Muscle layer of colon (tissue), 2 donors: ENCODE results near the gene OSBPL3.
A peak's percentile ranks its signal among the peaks of the same experiment; 100 is the strongest.
"Not testable (repeated sequence)": the region's sequence is repeated elsewhere in the genome, so short reads cannot be mapped to it uniquely, and the experiment has no call there.

Source experiments
- H3K27ac ChIP-seq: one replicate; pipeline ENCODE4 v1.7.0; 2013; ENCODE audit warnings: low read depth, mild to moderate bottlenecking, low read length, moderate library complexity
- H3K27me3 ChIP-seq, 2 donors: one replicate each; pipeline ENCODE4 v1.7.0; 2013; ENCODE audit warnings: low read length in 2 of 2, mild to moderate bottlenecking in 2 of 2; ENCODE audit not compliant: insufficient read depth in 2 of 2, control insufficient read depth in 1 of 2
- H3K36me3 ChIP-seq: one replicate; pipeline ENCODE4 v1.7.0; 2013; ENCODE audit warnings: mild to moderate bottlenecking, low read length; ENCODE audit not compliant: insufficient read depth
- H3K4me1 ChIP-seq: one replicate; pipeline ENCODE4 v1.7.0; 2013; ENCODE audit warnings: mild to moderate bottlenecking, low read length; ENCODE audit not compliant: insufficient read depth
- H3K4me3 ChIP-seq, 2 donors: one replicate each; pipeline ENCODE4 v1.7.0; 2013; ENCODE audit warnings: low read length in 2 of 2, low read depth in 1 of 2, mild to moderate bottlenecking in 1 of 2, moderate library complexity in 1 of 2
- H3K9ac ChIP-seq: one replicate; pipeline ENCODE4 v1.7.0; 2013; ENCODE audit warnings: low read length
- H3K9me3 ChIP-seq: one replicate; pipeline ENCODE4 v1.7.0; 2013; ENCODE audit warnings: mild to moderate bottlenecking, low read length
- donor health status: abdominal sarcoma.
- donor health status: Adenocarcinoma of cecum.

The OSBPL3 gene, protein sequence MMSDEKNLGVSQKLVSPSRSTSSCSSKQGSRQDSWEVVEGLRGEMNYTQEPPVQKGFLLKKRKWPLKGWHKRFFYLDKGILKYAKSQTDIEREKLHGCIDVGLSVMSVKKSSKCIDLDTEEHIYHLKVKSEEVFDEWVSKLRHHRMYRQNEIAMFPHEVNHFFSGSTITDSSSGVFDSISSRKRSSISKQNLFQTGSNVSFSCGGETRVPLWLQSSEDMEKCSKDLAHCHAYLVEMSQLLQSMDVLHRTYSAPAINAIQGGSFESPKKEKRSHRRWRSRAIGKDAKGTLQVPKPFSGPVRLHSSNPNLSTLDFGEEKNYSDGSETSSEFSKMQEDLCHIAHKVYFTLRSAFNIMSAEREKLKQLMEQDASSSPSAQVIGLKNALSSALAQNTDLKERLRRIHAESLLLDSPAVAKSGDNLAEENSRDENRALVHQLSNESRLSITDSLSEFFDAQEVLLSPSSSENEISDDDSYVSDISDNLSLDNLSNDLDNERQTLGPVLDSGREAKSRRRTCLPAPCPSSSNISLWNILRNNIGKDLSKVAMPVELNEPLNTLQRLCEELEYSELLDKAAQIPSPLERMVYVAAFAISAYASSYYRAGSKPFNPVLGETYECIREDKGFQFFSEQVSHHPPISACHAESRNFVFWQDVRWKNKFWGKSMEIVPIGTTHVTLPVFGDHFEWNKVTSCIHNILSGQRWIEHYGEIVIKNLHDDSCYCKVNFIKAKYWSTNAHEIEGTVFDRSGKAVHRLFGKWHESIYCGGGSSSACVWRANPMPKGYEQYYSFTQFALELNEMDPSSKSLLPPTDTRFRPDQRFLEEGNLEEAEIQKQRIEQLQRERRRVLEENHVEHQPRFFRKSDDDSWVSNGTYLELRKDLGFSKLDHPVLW

DNA sequence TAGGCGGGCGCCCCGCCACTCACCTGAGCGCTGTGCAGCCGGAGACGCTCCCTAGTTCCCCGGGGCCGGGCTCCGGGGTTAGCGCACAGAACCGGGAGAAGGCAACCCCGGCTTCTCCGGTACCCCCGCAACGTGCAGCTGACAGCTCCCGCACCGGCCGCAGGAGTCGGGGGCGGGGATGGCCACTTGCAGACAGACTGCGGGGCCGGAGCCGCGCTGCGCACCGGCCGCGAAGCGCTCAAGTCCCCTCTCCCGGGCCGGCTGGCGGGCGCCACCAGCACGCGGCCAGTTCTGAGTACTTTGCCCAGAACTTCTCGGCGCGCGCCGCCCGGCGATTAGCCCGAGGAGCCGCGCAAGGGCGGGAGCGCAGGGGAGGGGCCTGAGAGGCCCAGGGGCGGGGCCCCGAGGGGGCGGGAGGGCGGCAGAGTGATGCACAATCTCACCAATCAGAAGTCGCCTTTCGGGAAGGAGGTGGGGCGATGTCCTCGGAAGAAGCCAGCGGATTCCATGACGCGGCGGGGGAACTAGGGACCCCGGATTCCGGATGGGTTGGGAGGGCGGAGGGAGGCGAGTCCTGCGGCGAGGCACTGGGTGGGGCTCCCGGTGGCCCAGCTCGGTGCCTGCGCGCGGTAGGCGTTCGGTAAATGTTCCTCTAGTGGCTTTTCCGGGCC lies at the start of gene OSBPL3:
Gene OSBPL3, minus strand, starts transcription at position 316 of the 671 bp plus-strand sequence. CDS start 87,706 bp downstream, outside the sequence.
- Histone ChIP-seq H3K4me1 (peaks cover 14% of the 10 kb centered on the region), H3K27me3 (no peaks in the 10 kb centered on the region), H3K36me3 (no peaks in the 10 kb centered on the region), H3K9me3 (no peaks in the 10 kb centered on the region), H3K9ac (peak within 1 kb of the TSS; percentile 39), H3K27ac (peak within 1 kb of the TSS; percentile 70), H3K4me3 (peak within 1 kb of the TSS; percentile 59 to 89)

GRCh38 chr7:25029075-25029474 lies 49.1 kb upstream of the OSBPL3 start:
- H3K9me3 ChIP-seq = no peaks in the 10 kb centered on the region
- H3K27ac ChIP-seq = no peak overlapping the region
- no peaks in the 10 kb centered on the region for H3K36me3 ChIP-seq
- no peaks in the 10 kb centered on the region for H3K4me1 ChIP-seq
- no peak overlapping the region for H3K4me3 ChIP-seq
- no peak overlapping the region for H3K9ac ChIP-seq
- no peaks in the 10 kb centered on the region for H3K27me3 ChIP-seq

- H3K9me3 ChIP-seq = no peaks in the 10 kb centered on the region
- no peak overlapping the region for H3K4me3 ChIP-seq
- H3K9ac ChIP-seq = no peak overlapping the region
- no peaks in the 10 kb centered on the region for H3K36me3 ChIP-seq
- H3K27me3 ChIP-seq = no peaks in the 10 kb centered on the region
- H3K27ac ChIP-seq = no peak overlapping the region
- no peaks in the 10 kb centered on the region for H3K4me1 ChIP-seq
Observed at GRCh38 chr7:25028370-25029021, 48.5 kb upstream of the OSBPL3 start.

DNA sequence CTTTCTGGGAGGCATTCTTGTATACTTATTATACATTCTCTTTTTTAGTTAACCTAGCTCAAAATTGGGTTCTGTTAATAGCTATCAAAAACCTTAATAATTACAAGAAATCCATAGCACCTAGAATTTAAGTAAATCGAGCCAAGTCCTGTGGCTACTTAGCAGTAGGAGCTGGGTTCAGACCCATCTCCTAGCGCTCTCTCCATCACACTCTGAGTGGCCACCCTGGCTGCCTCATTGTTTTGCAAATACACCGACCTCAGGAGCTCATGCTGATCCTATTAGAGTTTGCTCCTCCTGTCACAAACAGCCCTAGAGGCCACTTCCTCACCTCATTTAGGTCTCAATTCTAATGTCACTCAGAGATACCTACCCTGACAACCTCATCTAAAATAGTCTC lies 46.2 kb upstream of the OSBPL3 start:
- no peaks in the 10 kb centered on the region for H3K4me1 ChIP-seq
- no peak overlapping the region for H3K4me3 ChIP-seq
- H3K9ac ChIP-seq = no peak overlapping the region
- no peak overlapping the region for H3K27ac ChIP-seq
- no peaks in the 10 kb centered on the region for H3K36me3 ChIP-seq
- no peaks in the 10 kb centered on the region for H3K9me3 ChIP-seq
- H3K27me3 ChIP-seq = no peaks in the 10 kb centered on the region

- H3K9ac ChIP-seq = no peak overlapping the region
- no peaks in the 10 kb centered on the region for H3K4me1 ChIP-seq
- H3K9me3 ChIP-seq = no peaks in the 10 kb centered on the region
- H3K27ac ChIP-seq = no peak overlapping the region
- no peak overlapping the region for H3K4me3 ChIP-seq
- no peaks in the 10 kb centered on the region for H3K36me3 ChIP-seq
- H3K27me3 ChIP-seq = no peaks in the 10 kb centered on the region
Observed at GRCh38 chr7:25025218-25025671, 45.3 kb upstream of the OSBPL3 start.

- Histone ChIP-seq H3K27ac (no peak overlapping the region), H3K9ac (no peak overlapping the region), H3K4me1 (no peaks in the 10 kb centered on the region), H3K4me3 (no peak overlapping the region), H3K27me3 (no peaks in the 10 kb centered on the region), H3K9me3 (no peaks in the 10 kb centered on the region), H3K36me3 (no peaks in the 10 kb centered on the region)
Observed at GRCh38 chr7:25024066-25024465, 44.1 kb upstream of the OSBPL3 start.

GRCh38 chr7:25017671-25018070 lies 37.7 kb upstream of the OSBPL3 start:
- not testable (repeated sequence) for H3K9me3 ChIP-seq, H3K4me1 ChIP-seq, H3K27me3 ChIP-seq, H3K36me3 ChIP-seq, H3K4me3 ChIP-seq, H3K9ac ChIP-seq, H3K27ac ChIP-seq

- no peak overlapping the region for H3K4me3 ChIP-seq
- H3K27me3 ChIP-seq = no peaks in the 10 kb centered on the region
- no peaks in the 10 kb centered on the region for H3K4me1 ChIP-seq
- no peaks in the 10 kb centered on the region for H3K9me3 ChIP-seq
- no peak overlapping the region for H3K27ac ChIP-seq
- H3K36me3 ChIP-seq = no peaks in the 10 kb centered on the region
- no peak overlapping the region for H3K9ac ChIP-seq
Observed at GRCh38 chr7:25014756-25015155, 34.8 kb upstream of the OSBPL3 start.

DNA sequence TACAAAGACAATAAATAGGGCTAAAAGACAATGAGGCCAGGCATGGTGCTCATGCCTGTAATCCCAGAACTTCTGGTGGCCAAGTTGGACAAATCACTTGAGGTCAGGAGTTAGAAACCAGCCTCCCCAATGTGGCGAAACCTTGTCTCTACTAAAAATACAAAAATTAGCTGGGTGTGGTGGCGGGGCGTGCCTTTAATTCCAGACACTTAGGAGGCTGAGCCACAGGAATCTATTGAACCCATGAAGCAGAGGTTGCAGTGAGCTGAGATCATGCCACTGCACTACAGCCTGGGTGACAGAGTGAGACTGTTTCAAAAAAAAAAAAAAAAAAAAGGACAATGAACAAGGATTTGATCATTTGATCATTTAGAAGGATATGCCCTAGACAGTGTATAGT lies 32.7 kb upstream of the OSBPL3 start:
- not testable (repeated sequence) for H3K27ac ChIP-seq, H3K36me3 ChIP-seq, H3K9me3 ChIP-seq, H3K9ac ChIP-seq, H3K4me1 ChIP-seq, H3K27me3 ChIP-seq, H3K4me3 ChIP-seq

- Histone ChIP-seq H3K4me1 (no peaks in the 10 kb centered on the region), H3K9me3 (no peaks in the 10 kb centered on the region), H3K27me3 (no peaks in the 10 kb centered on the region), H3K4me3 (no peak overlapping the region), H3K9ac (no peak overlapping the region), H3K27ac (no peak overlapping the region), H3K36me3 (no peaks in the 10 kb centered on the region)
Observed at GRCh38 chr7:25012254-25012653, 32.3 kb upstream of the OSBPL3 start.

DNA sequence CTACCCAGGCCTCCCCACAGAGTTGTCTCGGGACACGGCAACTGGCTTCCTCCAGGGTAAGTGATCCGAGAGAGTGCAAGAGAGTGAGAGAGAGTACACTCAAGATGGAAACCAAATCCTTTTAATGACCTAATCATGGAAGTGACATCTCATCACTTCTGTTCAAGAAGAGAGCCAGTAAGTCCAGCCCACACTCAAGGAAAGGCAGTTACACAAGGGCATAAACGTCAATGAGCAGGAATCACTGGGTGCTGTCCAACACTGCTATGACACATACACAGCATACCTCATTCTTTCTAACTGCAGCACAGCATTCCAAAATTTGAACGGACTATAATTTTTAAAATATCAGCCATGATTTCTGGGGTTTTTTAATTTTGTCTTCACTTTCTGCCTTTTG lies 29.3 kb upstream of the OSBPL3 start:
- no peaks in the 10 kb centered on the region for H3K4me1 ChIP-seq
- H3K27ac ChIP-seq = no peak overlapping the region
- H3K9ac ChIP-seq = no peak overlapping the region
- H3K4me3 ChIP-seq = no peak overlapping the region
- no peaks in the 10 kb centered on the region for H3K27me3 ChIP-seq
- H3K9me3 ChIP-seq = no peaks in the 10 kb centered on the region
- no peaks in the 10 kb centered on the region for H3K36me3 ChIP-seq
